A673 (cell line): ENCODE measurements around the gene SEC31B.

Source experiments
- EZH2 ChIP-seq: fragments of 200-600 bp; sonication (generic); IDR thresholded peaks from 2 replicates; pipeline ENCODE4 v1.6.1; 2017; ENCODE audit warnings: borderline replicate concordance, low read depth, mild to moderate bottlenecking, mixed read lengths, antibody characterized with exemption, low read length; ENCODE audit not compliant: poor library complexity, severe bottlenecking
- TF ChIP-seq, protein P1 (sequence below): fragments of 300-800, 200-600 bp; sonication (generic); conservative IDR thresholded peaks from 2 replicates; pipeline ENCODE4 v1.5.1; 2017; ENCODE audit warnings: low read depth, mild to moderate bottlenecking, antibody characterized with exemption, low read length, moderate library complexity, mixed read lengths

DNA sequence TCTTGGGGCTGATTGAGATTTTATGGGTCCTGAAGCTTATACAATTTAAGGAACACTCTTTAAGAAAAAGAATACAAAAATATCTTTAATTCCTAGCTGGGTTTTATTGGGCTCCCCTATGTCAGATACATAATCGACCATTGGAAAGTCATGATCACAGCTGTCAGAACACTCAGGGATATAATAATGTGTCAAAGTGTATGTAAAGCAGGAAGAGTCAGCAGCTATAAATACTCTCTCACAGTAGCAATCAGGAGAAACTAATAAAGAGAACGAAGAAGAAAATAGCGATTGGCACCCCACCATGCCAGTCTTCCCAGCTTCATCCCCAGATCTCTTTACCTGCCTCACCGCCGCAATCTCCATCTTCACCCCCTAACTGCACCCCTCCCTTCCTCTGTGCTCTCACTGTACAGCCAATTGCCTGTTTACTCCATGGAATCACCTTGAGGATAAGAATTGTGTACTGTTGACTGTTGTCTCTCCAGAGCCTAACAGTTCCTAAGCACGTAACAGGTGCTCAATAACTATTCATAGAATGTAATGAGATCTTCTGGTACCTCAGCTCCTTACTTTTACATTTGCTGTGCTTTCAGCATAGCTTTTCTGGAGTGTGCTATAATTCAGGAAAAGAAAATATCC, 80.9 kb downstream of the SEC31B start:
- TF ChIP-seq, protein P1, sequence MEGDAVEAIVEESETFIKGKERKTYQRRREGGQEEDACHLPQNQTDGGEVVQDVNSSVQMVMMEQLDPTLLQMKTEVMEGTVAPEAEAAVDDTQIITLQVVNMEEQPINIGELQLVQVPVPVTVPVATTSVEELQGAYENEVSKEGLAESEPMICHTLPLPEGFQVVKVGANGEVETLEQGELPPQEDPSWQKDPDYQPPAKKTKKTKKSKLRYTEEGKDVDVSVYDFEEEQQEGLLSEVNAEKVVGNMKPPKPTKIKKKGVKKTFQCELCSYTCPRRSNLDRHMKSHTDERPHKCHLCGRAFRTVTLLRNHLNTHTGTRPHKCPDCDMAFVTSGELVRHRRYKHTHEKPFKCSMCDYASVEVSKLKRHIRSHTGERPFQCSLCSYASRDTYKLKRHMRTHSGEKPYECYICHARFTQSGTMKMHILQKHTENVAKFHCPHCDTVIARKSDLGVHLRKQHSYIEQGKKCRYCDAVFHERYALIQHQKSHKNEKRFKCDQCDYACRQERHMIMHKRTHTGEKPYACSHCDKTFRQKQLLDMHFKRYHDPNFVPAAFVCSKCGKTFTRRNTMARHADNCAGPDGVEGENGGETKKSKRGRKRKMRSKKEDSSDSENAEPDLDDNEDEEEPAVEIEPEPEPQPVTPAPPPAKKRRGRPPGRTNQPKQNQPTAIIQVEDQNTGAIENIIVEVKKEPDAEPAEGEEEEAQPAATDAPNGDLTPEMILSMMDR: no peak
- no peak for TF ChIP-seq EZH2
